ENCODE measurements around the gene GMDS.

GMDS gene

GRCh38 chr6:1602049-1602713, 643.2 kb downstream of the GMDS start:
- no peak for DNase-seq (ENCODE audit: low read depth)

- DNase-seq (ENCODE audit: low read depth) = no peak
Measured at GRCh38 chr6:1601158-1602048, 644.0 kb downstream of the GMDS start.

GRCh38 chr6:1600764-1601157, 644.6 kb downstream of the GMDS start:
- DNase-seq (ENCODE audit: low read depth) = no peak

GRCh38 chr6:1600063-1600763, 645.2 kb downstream of the GMDS start:
- no peak for DNase-seq (ENCODE audit: low read depth)

GRCh38 chr6:1599469-1599868, 645.9 kb downstream of the GMDS start:
- no peak for DNase-seq (ENCODE audit: low read depth)

GRCh38 chr6:1598886-1599285, 646.5 kb downstream of the GMDS start:
- DNase-seq (ENCODE audit: low read depth) = no peak

- no peak for DNase-seq (ENCODE audit: low read depth)
Measured at GRCh38 chr6:1598433-1598832, 647.0 kb downstream of the GMDS start.

- no peak for DNase-seq (ENCODE audit: low read depth)
Measured at GRCh38 chr6:1597924-1598323, 647.5 kb downstream of the GMDS start.

- DNase-seq (ENCODE audit: low read depth) = no peak
Measured at GRCh38 chr6:1597121-1597744, 648.2 kb downstream of the GMDS start.

GRCh38 chr6:1596088-1596852, 649.1 kb downstream of the GMDS start:
- peak; percentile 49 for DNase-seq (ENCODE audit: low read depth)

GRCh38 chr6:1595271-1596087, 649.9 kb downstream of the GMDS start:
- DNase-seq (ENCODE audit: low read depth) = no peak

GRCh38 chr6:1594445-1595200, 650.8 kb downstream of the GMDS start:
- DNase-seq (ENCODE audit: low read depth) = no peak

- no peak for DNase-seq (ENCODE audit: low read depth)
Measured at GRCh38 chr6:1593958-1594314, 651.5 kb downstream of the GMDS start.

- DNase-seq (ENCODE audit: low read depth) = no peak
Measured at GRCh38 chr6:1593286-1593957, 652.0 kb downstream of the GMDS start.

- no peak for DNase-seq (ENCODE audit: low read depth)
Measured at GRCh38 chr6:1592852-1593251, 652.6 kb downstream of the GMDS start.

GRCh38 chr6:1591926-1592325, 653.5 kb downstream of the GMDS start:
- DNase-seq (ENCODE audit: low read depth) = no peak

GRCh38 chr6:1591243-1591642, 654.2 kb downstream of the GMDS start:
- DNase-seq (ENCODE audit: low read depth) = no peak

GRCh38 chr6:1590580-1590979, 654.8 kb downstream of the GMDS start:
- no peak for DNase-seq (ENCODE audit: low read depth)

- no peak for DNase-seq (ENCODE audit: low read depth)
Measured at GRCh38 chr6:1589208-1589607, 656.2 kb downstream of the GMDS start.

- DNase-seq (ENCODE audit: low read depth) = no peak
Measured at GRCh38 chr6:1587977-1588376, 657.4 kb downstream of the GMDS start.

Measured in stimulated activated CD4-positive, alpha-beta T cell treated with anti-CD3 and anti-CD28 coated beads, Interleukin-2, amount 100 ng/mL, for 4 hours (primary cell).